Central memory CD4-positive, alpha-beta T cell (primary cell): Measurements from ENCODE around the gene KRTAP5-4.
"Not testable (repeated sequence)": the region's sequence is repeated elsewhere in the genome, so short reads cannot be mapped to it uniquely, and the experiment has no call there.

Experiments
- DNase-seq: peaks from one replicate; pipeline ENCODE4 v3.0.0; 2022

Gene KRTAP5-4

DNA sequence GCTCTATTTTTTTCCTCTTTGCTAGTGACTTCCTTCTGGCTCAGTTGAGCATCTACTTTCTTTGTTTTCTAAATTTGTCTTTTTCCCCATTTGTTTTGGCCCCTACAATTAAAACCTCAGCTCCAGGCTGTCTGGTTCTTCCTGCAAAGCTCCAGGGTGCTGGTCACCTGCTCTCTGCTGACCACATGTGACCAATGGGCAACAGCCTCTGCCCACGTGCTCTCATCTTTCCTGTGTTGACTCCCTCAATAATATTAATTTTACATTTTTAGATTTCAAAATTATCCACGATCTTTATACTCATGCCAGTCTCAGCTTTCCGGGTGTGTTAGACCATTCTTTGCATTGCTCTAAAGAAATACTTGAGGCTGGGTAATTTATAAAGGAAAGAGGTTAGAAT lies 23.5 kb downstream of the KRTAP5-4 start:
- not testable (repeated sequence) for DNase-seq

DNA sequence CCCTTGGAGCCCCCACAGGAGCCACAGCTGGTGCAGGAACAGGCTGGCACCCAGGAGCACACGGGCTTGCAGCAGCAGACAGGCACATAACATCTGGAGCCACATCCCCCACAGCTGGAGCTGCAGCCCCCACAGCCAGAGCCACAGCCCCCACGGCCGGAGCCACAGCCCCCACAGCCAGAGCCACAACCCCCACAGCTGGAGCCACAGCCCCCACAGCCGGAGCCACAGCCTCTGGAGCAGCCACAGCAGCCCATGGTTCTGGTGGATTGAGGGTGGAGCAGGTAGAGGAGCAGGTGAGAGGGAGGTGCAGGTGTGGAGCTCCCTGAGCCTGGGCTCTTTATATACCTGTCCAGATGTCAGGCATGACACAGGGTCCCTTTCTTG lies 24.0 kb downstream of the KRTAP5-4 start, which contains the start of gene KRTAP5-2:
Gene KRTAP5-2, minus strand, starts transcription at position 301 of the 387 bp plus-strand sequence. Its CDS starts 44 bp downstream, at position 257.
- DNase-seq = no peak

DNA sequence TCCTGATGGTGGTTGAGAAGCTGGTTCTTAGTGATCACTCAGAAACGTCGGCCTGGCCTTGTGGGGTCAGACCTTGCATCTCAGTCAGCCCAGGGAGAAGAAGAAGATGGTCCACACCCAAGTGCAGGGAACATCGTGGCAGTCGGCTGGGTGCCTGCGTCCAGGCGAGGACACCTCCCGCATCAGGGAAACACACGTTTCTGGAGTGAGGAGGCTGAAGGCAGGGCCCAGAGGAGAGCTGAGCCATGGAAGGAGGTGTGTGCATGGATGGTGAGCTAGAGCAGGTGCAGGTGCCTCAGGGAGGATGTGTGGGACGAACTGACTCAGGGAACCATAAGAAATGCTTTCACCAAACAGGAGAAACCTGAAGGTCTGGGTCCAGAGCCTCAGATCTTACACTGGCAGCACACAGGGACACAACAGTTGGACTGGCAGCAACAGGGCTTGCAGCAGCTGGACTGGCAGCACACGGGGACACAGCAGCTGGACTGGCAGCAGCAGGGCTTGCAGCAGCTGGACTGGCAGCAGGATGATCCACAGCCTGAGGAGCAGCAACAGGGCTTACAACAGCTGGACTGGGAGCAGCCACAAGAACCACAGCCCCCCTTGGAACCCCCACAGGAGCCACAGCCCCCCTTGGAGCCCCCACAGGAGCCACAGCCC lies 24.5 kb downstream of the KRTAP5-4 start:
- DNase-seq = no peak

DNA sequence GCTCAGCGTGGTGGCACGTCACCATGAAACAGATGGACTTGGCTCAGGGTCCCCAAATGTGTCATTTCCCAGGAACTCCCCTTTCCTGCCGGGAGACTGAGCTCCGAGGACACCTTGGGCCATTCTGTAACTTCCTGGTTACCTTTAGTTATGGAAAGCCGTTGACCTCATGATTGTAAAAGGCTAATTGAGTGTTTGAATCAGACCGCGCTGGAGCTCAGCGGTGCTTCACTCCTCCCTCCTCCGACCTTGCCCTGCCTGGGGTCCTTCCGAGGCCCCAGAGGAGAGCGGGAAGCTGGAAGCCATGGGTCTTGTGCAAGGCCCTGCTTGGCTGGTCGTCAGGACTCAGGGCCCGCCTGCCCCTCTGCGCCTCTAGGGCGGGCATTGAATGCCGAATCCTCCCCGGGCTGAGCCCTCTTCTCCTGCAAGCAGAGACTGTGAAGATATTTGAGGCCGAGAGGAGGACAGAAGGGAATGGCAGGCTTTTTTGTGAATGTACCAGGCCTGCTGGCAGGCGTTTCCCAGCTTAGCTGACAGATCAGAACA lies 25.3 kb downstream of the KRTAP5-4 start:
- not testable (repeated sequence) for DNase-seq

DNA sequence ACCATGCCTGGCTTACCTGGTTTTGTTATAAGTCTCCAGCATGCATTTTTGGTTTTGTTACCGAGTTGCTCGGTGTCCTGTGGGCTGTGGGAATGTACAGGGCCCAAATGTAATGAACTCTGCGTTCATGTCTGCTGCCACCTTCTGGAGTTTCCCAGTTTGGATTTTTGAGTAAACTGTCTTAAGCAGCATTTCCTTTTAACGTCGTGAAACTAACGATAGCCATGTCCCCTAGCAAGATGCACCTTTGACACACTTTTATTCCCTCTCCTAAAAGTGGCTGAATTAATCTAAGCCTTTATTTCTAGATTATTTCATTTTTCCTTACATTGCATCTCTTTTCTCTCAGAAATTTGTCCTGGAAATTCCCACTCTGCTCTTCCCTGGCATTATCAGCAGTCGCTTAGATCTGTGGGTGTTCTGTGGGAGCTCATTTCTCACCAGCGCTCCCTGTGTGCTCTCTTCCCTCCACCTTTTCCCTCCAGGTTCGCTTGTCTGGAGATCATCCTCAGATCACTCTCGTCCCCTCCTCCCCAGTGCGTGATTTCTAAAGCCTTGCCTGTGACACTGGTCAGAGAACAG lies 25.9 kb downstream of the KRTAP5-4 start:
- DNase-seq = not testable (repeated sequence)

DNA sequence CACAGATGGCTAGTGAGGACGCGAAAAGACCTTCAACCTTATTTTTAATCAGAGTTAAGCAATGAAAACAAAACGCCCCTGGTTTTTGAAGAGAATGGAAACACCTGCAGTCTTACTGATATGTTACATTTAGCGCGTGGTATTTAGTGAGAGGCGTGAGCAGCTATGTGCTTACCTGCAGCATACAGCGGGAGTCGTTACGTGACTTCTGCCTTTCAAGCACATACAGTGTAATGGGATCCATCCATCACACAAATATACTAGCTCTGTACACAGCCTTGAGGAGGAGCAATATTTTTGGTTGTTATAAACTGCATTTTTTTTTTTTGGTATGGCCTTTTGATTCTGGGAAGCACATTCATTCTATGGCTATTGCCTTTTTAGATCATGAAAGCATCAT lies 29.3 kb downstream of the KRTAP5-4 start:
- DNase-seq = no peak

DNA sequence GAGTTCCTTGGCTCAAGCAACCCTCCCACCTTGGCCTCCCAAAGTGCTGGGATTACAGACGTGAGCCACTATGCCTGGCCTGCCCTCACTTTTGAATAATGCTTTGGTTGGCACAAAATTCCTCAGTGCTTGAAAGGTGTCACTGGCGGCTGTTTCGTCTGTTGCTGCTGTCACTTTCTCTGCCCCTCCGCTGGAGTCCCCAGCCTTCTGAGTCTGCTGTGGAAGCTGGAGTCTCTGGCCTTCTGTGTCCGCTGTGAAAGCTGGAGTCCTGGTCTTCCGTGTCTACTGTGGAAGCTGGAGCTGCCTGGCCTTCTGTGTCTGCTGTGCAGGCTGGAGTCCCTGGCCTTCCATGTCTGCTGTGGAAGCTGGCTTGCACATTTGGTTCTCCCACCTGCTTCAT lies 31.9 kb downstream of the KRTAP5-4 start:
- no peak for DNase-seq

DNA sequence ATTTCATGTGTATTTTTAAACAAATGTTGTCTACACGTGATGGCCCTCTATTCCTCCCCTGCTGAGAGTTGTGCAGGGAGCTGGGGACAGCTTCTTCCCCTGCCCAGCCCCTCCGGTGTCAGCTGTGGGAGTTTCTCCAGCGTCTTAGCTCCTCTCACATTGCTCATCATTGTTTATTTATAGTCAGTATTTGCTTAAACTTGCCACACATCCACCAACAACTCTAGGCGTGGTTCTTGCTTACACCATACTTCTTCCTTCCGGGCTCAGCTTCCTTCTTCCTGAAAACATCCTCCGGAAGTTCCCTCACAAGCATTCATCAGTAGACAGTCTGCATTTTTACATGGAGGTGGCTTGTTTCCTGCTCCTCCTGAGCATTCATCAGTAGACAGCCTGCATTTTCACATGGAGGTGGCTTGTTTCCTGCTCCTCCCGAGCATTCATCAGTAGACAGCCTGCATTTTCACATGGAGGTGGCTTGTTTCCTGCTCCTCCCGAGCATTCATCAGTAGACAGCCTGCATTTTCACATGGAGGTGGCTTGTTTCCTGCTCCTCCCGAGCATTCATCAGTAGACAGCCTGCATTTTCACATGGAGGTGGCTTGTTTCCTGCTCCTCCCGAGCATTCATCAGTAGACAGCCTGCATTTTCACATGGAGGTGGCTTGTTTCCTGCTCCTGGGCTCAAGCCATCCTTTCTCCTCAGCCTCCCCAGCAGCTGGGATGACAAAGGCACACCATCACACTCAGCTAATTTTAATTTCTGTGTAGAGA lies 32.6 kb downstream of the KRTAP5-4 start:
- peak; percentile 61 for DNase-seq

DNA sequence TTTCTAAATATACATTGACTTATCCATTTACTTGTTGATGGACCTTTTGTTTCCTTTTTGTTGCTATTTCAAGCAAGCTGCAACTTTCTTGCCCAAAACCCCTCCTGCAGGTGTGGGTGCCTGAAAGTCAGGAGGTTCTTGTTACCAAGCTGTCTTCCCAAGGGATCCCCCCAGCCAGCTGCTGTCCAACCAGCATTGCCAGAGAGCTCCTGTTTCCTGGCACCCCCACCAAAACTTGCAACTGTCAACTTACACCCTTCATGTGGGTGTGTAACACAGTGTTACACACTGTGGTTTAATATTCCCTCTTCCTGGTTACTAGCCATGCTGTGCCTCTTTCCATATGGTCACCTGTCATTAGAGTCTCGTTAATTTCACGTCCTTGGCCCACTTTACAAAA lies 35.2 kb downstream of the KRTAP5-4 start:
- no peak for DNase-seq

DNA sequence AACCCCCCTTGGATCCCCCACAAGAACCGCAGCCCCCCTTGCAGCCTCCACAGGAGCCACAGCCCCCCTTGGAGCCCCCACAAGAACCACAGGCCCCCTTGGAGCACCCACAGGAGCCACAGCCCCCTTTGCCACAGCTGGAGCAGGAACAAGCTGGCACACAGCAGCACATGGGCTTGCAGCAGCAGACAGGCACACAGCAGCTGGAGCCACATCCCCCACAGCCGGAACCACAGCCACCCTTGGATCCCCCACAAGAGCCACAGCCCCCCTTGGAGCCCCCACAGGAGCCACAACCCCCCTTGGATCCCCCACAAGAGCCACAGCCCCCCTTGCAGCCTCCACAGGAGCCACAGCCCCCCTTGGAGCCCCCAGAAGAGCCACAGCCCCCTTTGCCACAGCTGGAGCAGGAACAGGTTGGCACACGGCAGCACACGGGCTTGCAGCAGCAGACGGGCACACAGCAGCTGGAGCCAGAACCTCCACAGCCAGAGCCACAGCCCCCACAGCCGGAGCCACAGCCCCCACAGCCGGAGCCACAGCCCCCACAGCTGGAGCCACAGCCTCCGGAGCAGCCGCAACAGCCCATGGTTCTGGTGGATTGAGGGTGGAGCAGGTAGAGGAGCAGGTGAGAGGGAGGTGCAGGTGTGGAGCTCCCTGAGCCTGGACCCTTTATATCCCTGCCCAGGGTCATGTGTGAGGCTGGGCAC lies 37.1 kb downstream of the KRTAP5-4 start, which contains the start of gene KRTAP5-1:
Gene KRTAP5-1, minus strand, starts transcription at position 623 of the 710 bp plus-strand sequence. Its CDS starts 34 bp downstream, at position 589.
- DNase-seq = not testable (repeated sequence)

DNA sequence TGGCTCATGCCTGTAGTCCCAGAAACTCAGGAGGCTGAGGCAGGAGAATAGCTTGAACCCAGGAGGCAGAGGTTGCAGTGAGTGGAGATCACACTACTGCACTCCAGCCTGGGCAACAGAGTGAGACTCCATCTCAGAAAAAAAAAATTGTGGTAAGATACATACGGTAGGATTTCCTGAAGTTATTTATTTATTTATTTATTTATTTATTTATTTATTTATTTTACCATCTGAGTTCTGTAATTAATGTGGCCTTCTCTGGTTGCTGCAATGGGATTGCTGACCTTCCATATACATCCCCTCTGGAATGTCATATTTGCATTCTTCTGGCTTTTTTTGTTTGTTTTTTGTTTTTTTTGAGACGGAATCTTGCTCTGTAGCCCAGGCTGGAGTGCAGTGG lies 39.0 kb downstream of the KRTAP5-4 start:
- DNase-seq = not testable (repeated sequence)

DNA sequence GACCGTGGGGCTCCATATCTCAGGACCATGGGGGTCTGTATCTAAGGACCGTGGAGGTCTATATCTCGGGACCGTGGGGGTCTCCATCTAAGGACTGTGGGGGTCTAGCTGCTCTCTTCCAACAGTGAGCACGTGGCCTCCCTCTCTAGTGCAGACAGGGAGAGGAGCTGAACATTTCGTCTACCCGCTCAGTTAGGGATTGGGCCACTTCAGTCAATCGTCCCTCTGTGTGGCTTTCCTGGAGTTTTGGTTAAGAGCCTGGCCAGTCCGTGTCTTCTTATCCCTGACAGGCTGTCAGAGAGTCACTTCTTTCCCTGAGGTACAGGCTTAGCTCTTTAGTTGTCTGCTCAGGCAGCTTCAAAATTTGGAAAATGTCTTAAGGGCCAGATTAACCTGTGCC lies 40.0 kb downstream of the KRTAP5-4 start:
- DNase-seq = no peak

DNA sequence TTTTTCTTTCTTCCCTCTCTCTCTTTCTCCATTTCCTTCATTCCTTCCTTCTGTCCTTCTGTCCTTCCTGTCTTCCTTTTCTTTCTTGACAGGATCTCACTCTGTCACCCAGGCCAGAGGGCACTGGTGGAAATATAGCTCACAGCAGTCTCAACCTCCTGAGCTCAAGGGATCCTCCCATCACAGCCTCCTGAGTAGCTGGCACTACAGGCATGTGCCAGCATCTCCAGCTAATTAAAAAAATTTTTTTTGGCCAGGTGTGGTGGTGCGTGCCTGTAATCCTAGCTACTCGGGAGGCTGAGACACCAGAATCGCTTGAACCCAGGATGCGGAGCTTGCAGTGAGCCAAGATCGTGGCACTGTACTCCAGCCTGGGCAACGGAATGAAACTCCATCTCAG lies 45.1 kb downstream of the KRTAP5-4 start:
- DNase-seq = no peak

DNA sequence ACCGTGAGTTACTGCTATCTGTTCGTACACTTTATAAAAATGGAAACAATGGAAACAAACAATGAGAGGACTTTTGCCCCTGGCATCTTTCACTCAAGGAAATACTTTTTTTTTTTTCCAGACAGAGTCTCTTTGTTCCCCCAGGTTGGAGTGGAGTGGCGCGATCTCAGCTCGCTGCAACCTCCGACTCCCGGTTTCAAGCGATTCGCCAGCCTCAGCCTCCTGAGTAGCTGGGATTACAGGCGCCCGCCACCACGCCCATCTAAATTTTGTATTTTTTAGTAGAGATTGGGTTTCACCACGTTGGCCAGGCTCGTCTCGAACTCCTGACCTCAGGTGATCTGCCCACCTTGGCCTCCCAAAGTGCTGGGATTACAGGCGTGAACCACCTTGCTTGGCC lies 46.2 kb downstream of the KRTAP5-4 start:
- not testable (repeated sequence) for DNase-seq

DNA sequence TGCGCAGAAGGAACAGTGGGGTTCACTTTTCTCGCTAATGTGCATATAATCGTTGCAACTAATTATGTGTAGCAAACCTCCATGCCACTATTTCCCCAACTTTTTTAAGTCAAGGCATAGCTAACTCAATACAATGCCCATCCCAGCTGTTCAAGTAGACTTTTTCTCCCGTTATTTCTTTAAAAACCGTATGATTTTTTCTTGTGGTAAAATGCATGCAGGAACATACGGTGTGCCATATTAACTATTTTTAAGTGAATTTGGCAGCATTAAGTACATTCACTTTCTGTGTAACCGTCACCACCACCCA lies 47.0 kb downstream of the KRTAP5-4 start:
- no peak for DNase-seq

DNA sequence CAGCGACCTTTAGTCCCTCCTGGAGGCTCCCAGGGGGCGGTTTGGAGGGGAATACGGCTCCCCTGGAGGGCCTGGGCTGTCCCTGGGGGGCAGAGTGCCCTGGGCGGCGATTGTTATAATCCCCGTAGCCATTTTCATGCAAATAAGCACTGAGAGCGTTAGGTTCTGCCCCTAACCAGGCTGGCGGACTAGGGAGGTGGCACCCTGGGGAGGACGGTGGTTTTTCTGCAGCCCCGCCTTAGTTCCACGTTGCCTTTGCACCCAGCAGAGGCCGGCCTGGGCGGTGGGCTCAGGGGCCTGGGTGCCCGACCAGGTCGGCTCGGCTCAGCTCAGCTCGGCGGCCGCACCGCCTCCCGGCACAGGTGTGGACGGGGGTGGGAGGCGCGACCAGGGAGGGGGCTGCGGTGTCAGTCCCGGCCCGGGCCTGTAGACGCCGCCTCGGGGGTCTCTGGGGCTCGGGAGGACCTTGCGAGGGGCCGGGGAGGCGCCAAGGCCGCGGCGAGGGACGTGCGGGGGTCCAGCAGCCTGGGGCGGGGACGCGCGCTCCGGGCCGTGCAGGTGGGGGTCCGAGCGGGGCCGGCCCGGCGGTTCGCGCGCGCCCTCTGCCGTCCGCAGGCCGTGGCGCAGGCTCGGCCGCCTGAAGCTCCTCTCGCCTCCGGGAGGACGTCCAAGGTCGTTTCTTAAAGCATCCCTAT lies 47.6 kb downstream of the KRTAP5-4 start:
- peak; percentile 66 for DNase-seq

DNA sequence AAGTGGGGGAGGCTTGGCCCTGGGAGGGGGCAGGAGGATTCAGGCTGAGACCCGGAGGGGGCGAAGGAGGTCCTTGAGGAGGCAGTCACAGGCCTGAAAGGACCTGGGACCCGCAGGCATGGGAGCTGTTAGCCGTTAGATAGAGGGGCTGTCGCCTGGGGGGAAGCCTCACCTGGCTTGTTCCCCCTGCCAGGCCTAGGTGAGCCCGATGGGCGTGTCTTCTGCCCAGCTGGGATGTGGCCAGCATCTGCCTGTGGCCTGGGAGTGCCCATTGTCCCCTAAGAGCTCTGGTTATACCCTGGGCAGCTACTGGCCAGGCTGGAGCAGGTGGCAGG lies 48.1 kb downstream of the KRTAP5-4 start:
- DNase-seq = no peak

DNA sequence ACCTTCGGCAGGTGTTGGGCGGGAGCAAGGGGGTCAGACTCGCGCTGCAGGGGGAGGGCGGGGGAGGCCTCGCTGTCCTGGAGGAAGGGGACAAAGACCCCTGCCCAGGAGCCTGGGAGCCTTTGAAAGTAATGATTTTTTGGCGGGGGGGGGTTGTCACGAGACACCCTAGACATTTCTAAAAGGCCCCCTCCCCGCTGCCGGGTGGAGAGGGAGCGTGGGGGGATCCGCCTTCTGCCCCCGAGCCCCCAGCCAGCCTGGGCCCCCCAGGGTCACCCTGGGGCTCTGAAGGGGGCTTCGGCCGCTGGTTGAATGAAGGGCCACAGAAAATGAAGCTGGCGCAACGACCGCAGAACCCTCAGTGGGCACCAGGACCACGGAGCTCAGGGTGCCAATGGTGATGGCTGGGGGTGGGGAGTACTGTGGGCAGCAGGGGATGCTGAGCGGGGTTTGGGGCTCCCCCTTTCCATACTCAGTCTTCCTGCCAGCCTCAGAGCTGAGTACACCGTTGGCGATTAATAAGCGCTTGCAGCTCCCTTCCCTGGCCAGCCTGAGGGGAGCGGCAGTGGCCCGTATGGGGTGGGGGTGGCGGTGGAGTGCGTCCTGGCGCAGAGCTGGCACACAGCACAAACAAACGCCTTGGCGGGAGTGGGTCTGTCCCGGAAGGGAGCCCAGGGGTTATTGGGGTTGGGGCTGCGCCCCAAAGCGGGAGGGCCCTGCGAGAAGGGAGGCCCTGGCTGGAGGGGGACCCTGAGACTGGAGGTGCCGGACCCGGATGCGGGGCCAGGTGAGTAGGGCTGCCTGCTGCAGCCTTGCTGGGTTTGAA lies 48.6 kb downstream of the KRTAP5-4 start:
- DNase-seq = peak; percentile 48

DNA sequence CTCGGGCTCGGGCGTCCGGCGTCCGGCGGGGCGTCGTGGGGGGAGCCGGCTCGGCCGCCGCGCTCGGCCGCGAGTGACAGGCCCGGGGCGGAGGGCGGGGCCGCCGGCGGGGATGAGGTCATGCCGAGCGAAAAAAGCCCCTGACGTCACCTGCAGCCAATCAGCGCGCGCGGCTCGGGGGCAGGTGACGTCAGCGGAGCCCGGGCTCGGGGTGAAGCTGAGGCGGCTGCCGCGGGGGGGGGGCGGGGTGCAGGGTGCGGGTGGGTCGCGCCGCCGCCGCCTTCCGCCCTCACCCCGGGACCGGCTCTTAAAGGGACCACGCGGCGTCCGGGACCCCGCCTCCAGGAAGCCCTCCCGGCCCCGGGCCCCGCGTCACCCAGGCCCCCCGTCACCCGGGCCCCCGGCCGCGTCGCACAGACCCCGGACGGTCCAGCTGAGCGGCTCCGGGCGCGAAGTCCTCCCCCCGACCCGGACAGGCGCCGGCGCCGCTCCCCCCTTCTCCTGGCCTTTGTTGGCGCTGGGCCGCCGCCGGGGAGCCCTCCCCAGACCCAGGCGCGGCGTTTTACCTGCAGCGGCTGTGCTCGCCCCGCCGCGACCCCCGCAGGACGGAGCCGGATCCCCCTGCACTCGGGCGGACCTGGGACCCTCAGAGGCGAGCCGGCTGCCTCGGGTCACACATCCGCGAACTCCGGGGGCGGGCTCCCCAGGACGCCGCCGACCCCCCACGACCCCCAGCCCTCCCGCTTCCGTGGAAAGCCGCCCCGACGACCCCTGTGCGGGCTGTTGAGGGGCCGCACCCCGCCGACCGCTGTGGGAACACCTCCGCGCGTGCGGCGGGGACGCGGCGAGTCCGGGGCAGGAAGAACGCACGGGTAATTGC lies 49.5 kb downstream of the KRTAP5-4 start, which contains the start of gene DUSP8:
Gene DUSP8, minus strand, starts transcription at position 75 of the 880 bp plus-strand sequence. CDS start 6,445 bp downstream, outside the sequence.
- peak; percentile 95 for DNase-seq

DNA sequence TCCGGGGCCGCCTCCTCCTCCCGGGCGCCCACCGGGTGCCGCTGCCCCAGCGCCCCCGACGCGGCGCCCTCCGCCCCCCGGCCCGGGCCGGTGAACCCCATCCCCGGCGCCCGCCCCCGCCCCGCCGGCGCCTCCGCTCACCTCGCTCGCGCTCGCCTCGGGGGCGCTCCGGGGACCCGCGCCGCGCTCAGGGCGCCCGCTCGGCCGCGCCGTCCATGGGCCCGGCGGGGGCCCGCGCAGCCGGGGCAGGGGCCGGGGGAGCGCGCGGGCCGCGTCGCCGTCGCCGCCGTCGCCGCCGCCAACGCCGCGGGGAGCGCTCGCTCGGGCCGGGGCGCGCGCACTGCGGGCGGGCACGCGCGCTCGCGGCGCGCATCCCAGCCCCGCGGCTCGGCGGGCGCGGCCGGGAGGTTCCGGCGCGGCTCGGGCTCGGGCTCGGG lies 50.2 kb downstream of the KRTAP5-4 start:
- no peak for DNase-seq
